Testis (tissue), 2 donors: Measurements from ENCODE around the gene RIOK2.

Source experiments
- CTCF ChIP-seq, 3 experiments: fragments of 450-650 bp in 2 of 3; fragments of 200-600 bp in 1 of 3; sonication (generic) in 1 of 3; IDR thresholded peaks; one replicate each; pipeline ENCODE4 v1.5.1; 2016 to 2019; ENCODE audit warnings: antibody characterized with exemption in 3 of 3, mild to moderate bottlenecking in 2 of 3, moderate library complexity in 1 of 3
- POLR2A ChIP-seq: fragments of 450-650 bp; IDR thresholded peaks from one replicate; pipeline ENCODE4 v1.6.1; 2017; ENCODE audit warnings: antibody characterized with exemption, mild to moderate bottlenecking, moderate library complexity

- TF ChIP-seq CTCF (IDR thresholded peaks at IDR 0.05) = no peak
- no peak for TF ChIP-seq POLR2A
Observed at GRCh38 chr5:97151370-97151769, 31.7 kb downstream of the RIOK2 start.
